T-helper 17 cell (primary cell): ENCODE measurements around the gene ASIC1. TPM values are rescaled to one million over a fixed set of nuclear protein-coding genes. Genes with fewer than 3 reads are reported as not detected.
A peak's percentile ranks its signal among the peaks of the same experiment; 100 is the strongest.

Experiments used
- ATAC-seq: fragments of 150-1000 bp; cut with Tn5 transposase; 2 replicates; pipeline ENCODE4 v1.10.0; 2021; ENCODE audit warnings: mild to moderate bottlenecking, moderate library complexity
- DNase-seq, 3 donors: peaks; one replicate each; pipeline versions ENCODE4 v3.0.0 to v3.0.0-alpha.2; 2020 to 2021
- H3K9me3 ChIP-seq: one replicate; pipeline ENCODE4 v1.7.0; 2013; ENCODE audit warnings: low read length, mild to moderate bottlenecking; ENCODE audit not compliant: control insufficient read depth, poor library complexity, severe bottlenecking
- H3K27ac Mint-ChIP-seq: one replicate; pipeline ENCODE4 v1.8.0; 2022; ENCODE audit warnings: mild to moderate bottlenecking, moderate library complexity, mixed read lengths
- H3K27me3 Mint-ChIP-seq: one replicate; pipeline ENCODE4 v1.8.0; 2022; ENCODE audit warnings: mixed read lengths
- H3K36me3 Mint-ChIP-seq: one replicate; pipeline ENCODE4 v1.8.0; 2022; ENCODE audit warnings: low read depth, mixed read lengths
- H3K4me1 Mint-ChIP-seq: one replicate; pipeline ENCODE4 v1.8.0; 2022; ENCODE audit warnings: mild to moderate bottlenecking, mixed read lengths
- H3K4me3 Mint-ChIP-seq: one replicate; pipeline ENCODE4 v1.8.0; 2022; ENCODE audit warnings: mild to moderate bottlenecking, moderate library complexity, mixed read lengths
- total RNA-seq, 4 donors: library from RNA in 2 of 4; stranded (reverse) in 2 of 4; gene quantifications; one replicate each; pipeline ENCODE4 v1.2.3 and lab custom pipeline; 2022 to 2026

ASIC1 gene
- total RNA-seq, 2 donors from 2014 or later = 0.17 to 1.1 TPM

GRCh38 chr12:50104417-50105366, 47.3 kb downstream of the ASIC1 start:
- DNase-seq (no peak), ATAC-seq (no peak)
- no peak overlapping the region for H3K4me3 Mint-ChIP-seq
- H3K36me3 Mint-ChIP-seq = peaks cover 2% of the 10 kb centered on the region
- peaks cover 7% of the 10 kb centered on the region for H3K4me1 Mint-ChIP-seq
- no peaks in the 10 kb centered on the region for H3K9me3 ChIP-seq
- no peak overlapping the region for H3K27ac Mint-ChIP-seq
- H3K27me3 Mint-ChIP-seq = no peaks in the 10 kb centered on the region

- ATAC-seq (no peak), DNase-seq (no peak)
- no peak overlapping the region for H3K4me3 Mint-ChIP-seq
- H3K27me3 Mint-ChIP-seq = no peaks in the 10 kb centered on the region
- no peaks in the 10 kb centered on the region for H3K36me3 Mint-ChIP-seq
- H3K9me3 ChIP-seq = no peaks in the 10 kb centered on the region
- H3K27ac Mint-ChIP-seq = no peak overlapping the region
- peaks cover 13% of the 10 kb centered on the region for H3K4me1 Mint-ChIP-seq
These were observed 48.6 kb downstream of the ASIC1 start for GRCh38 chr12:50105913-50106450.

GRCh38 chr12:50106907-50107306, 49.5 kb downstream of the ASIC1 start:
- DNase-seq = no peak

GRCh38 chr12:50107416-50108268, 50.2 kb downstream of the ASIC1 start:
- no peaks in the 10 kb centered on the region for H3K27me3 Mint-ChIP-seq
- no peak for DNase-seq
- H3K4me3 Mint-ChIP-seq = no peak overlapping the region
- H3K36me3 Mint-ChIP-seq = peaks cover 4% of the 10 kb centered on the region
- no peak overlapping the region for H3K27ac Mint-ChIP-seq
- H3K9me3 ChIP-seq = no peaks in the 10 kb centered on the region
- no peak for ATAC-seq
- H3K4me1 Mint-ChIP-seq = peaks cover 19% of the 10 kb centered on the region

More at GRCh38 chr12:50106907-50107306, 49.5 kb downstream of the ASIC1 start:
- Mint-ChIP-seq H3K27me3 (no peaks in the 10 kb centered on the region), H3K36me3 (no peaks in the 10 kb centered on the region), H3K27ac (no peak overlapping the region), H3K4me1 (peaks cover 15% of the 10 kb centered on the region), H3K4me3 (no peak overlapping the region)
- ATAC-seq = no peak
- H3K9me3 ChIP-seq = no peaks in the 10 kb centered on the region

GRCh38 chr12:50109319-50109718, 51.9 kb downstream of the ASIC1 start:
- H3K9me3 ChIP-seq = no peaks in the 10 kb centered on the region
- ATAC-seq = no peak
- peaks cover 4% of the 10 kb centered on the region for H3K36me3 Mint-ChIP-seq
- peak overlapping the region; percentile 81 for H3K27ac Mint-ChIP-seq
- peaks cover 17% of the 10 kb centered on the region for H3K4me1 Mint-ChIP-seq
- no peak overlapping the region for H3K4me3 Mint-ChIP-seq
- DNase-seq = no peak
- H3K27me3 Mint-ChIP-seq = no peaks in the 10 kb centered on the region

- Mint-ChIP-seq H3K4me1 (peaks cover 20% of the 10 kb centered on the region), H3K4me3 (peak overlapping the region; percentile 71), H3K36me3 (peaks cover 7% of the 10 kb centered on the region), H3K27ac (peak overlapping the region; percentile 81), H3K27me3 (no peaks in the 10 kb centered on the region)
- H3K9me3 ChIP-seq = no peaks in the 10 kb centered on the region
- ATAC-seq (no peak), DNase-seq (no peak)
These were observed 52.8 kb downstream of the ASIC1 start for GRCh38 chr12:50110127-50110761.

GRCh38 chr12:50110762-50111351, 53.5 kb downstream of the ASIC1 start:
- ATAC-seq (no peak), DNase-seq (no peak)
- peak overlapping the region; percentile 99 for H3K4me3 Mint-ChIP-seq
- H3K4me1 Mint-ChIP-seq = peaks cover 22% of the 10 kb centered on the region
- peak overlapping the region; percentile 97 for H3K27ac Mint-ChIP-seq
- H3K9me3 ChIP-seq = no peaks in the 10 kb centered on the region
- no peaks in the 10 kb centered on the region for H3K27me3 Mint-ChIP-seq
- peaks cover 7% of the 10 kb centered on the region for H3K36me3 Mint-ChIP-seq

- H3K27ac Mint-ChIP-seq = peak overlapping the region; percentile 97
- no peak for DNase-seq
- no peak for ATAC-seq
- peaks cover 7% of the 10 kb centered on the region for H3K36me3 Mint-ChIP-seq
- H3K4me1 Mint-ChIP-seq = peaks cover 24% of the 10 kb centered on the region
- H3K9me3 ChIP-seq = no peaks in the 10 kb centered on the region
- no peaks in the 10 kb centered on the region for H3K27me3 Mint-ChIP-seq
- H3K4me3 Mint-ChIP-seq = peak overlapping the region; percentile 99
These were observed 53.9 kb downstream of the ASIC1 start for GRCh38 chr12:50111395-50111692.

- Mint-ChIP-seq H3K27ac (peak within 1 kb of the TSS; percentile 97), H3K4me1 (peaks cover 25% of the 10 kb centered on the region), H3K4me3 (peak within 1 kb of the TSS; percentile 99), H3K36me3 (peaks cover 7% of the 10 kb centered on the region), H3K27me3 (no peaks in the 10 kb centered on the region)
- peak; percentile 96 to 98 (median 98) for DNase-seq
- peak; percentile 87 for ATAC-seq
- no peaks in the 10 kb centered on the region for H3K9me3 ChIP-seq
These were observed 54.5 kb downstream of the ASIC1 start, which contains the start of gene COX14 for GRCh38 chr12:50111693-50112455. Gene COX14, plus strand, starts transcription at chr12:50112236. Its CDS starts 7,808 bp downstream, at chr12:50120044.

GRCh38 chr12:50112456-50113218, 55.2 kb downstream of the ASIC1 start:
- no peaks in the 10 kb centered on the region for H3K27me3 Mint-ChIP-seq
- peak overlapping the region; percentile 97 for H3K27ac Mint-ChIP-seq
- H3K4me3 Mint-ChIP-seq = peak overlapping the region; percentile 99
- H3K36me3 Mint-ChIP-seq = peaks cover 7% of the 10 kb centered on the region
- no peak for DNase-seq
- no peaks in the 10 kb centered on the region for H3K9me3 ChIP-seq
- H3K4me1 Mint-ChIP-seq = peaks cover 28% of the 10 kb centered on the region
- no peak for ATAC-seq

GRCh38 chr12:50117057-50117622, 59.7 kb downstream of the ASIC1 start:
- peaks cover 30% of the 10 kb centered on the region for H3K4me1 Mint-ChIP-seq
- H3K36me3 Mint-ChIP-seq = peaks cover 10% of the 10 kb centered on the region
- no peaks in the 10 kb centered on the region for H3K27me3 Mint-ChIP-seq
- DNase-seq = no peak
- no peaks in the 10 kb centered on the region for H3K9me3 ChIP-seq
- peak overlapping the region; percentile 90 for H3K27ac Mint-ChIP-seq
- no peak for ATAC-seq
- peak overlapping the region; percentile 41 for H3K4me3 Mint-ChIP-seq
